Neural cell (in vitro differentiated cells): ENCODE results near the gene MAP4K3. TPM values are rescaled to one million over a fixed set of nuclear protein-coding genes. Genes with fewer than 3 reads are reported as not detected.

Experiments used
- H2AFZ ChIP-seq: fragments of 200-600, 300-800 bp; sonication (generic), shearing (Covaris generic); 2 replicates; pipeline ENCODE4 v1.6.0; 2014; ENCODE audit warnings: low read depth, mild to moderate bottlenecking, antibody characterized with exemption, low read length, moderate library complexity
- H3F3A ChIP-seq: fragments of 200-600 bp; shearing (Covaris generic); 2 replicates; pipeline ENCODE4 v1.6.1; 2016; ENCODE audit warnings: mild to moderate bottlenecking, moderate library complexity, mixed read lengths, antibody characterized with exemption, low read length; ENCODE audit not compliant: insufficient read depth, poor library complexity, severe bottlenecking
- H3K27ac ChIP-seq: fragments of 200-600, 300-800 bp; sonication (generic), shearing (Covaris generic); 2 replicates; pipeline ENCODE4 v1.5.1; 2014; ENCODE audit warnings: mild to moderate bottlenecking, low read length, moderate library complexity
- H3K27me3 ChIP-seq: fragments of 300-800, 200-600 bp; sonication (generic), shearing (Covaris generic); 2 replicates; pipeline ENCODE4 v1.6.0; 2014; ENCODE audit warnings: mild to moderate bottlenecking, low read depth, low read length, moderate library complexity; ENCODE audit not compliant: insufficient read depth
- H3K36me3 ChIP-seq: fragments of 300-800, 200-600 bp; sonication (generic), shearing (Covaris generic); 2 replicates; pipeline ENCODE4 v1.5.1; 2014; ENCODE audit warnings: mild to moderate bottlenecking, antibody characterized with exemption, low read length, moderate library complexity; ENCODE audit not compliant: insufficient read depth
- H3K4me2 ChIP-seq: fragments of 300-800, 200-600 bp; sonication (generic), shearing (Covaris generic); 2 replicates; pipeline ENCODE4 v1.6.0; 2014; ENCODE audit warnings: mild to moderate bottlenecking, low read length
- H3K4me3 ChIP-seq: fragments of 300-800, 200-600 bp; sonication (generic), shearing (Covaris generic); 2 replicates; pipeline ENCODE4 v1.5.1; 2014; ENCODE audit warnings: mild to moderate bottlenecking, low read length, moderate library complexity
- H3K79me2 ChIP-seq: fragments of 200-600 bp; shearing (Covaris generic); replicated peaks from 2 replicates; pipeline ENCODE4 v1.6.0; 2014; ENCODE audit warnings: mild to moderate bottlenecking, low read length, moderate library complexity; ENCODE audit not compliant: insufficient read depth
- H3K9ac ChIP-seq: fragments of 300-800, 200-600 bp; sonication (generic), shearing (Covaris generic); 2 replicates; pipeline ENCODE4 v1.6.1; 2016; ENCODE audit warnings: mild to moderate bottlenecking, low read length, mixed read lengths
- H3K9me2 ChIP-seq: fragments of 200-600 bp; shearing (Covaris generic); 2 replicates; pipeline ENCODE4 v1.6.1; 2016; ENCODE audit warnings: mild to moderate bottlenecking, low read length, mixed read lengths; ENCODE audit not compliant: insufficient read depth
- H3K9me3 ChIP-seq: fragments of 200-600, 300-800 bp; sonication (generic), shearing (Covaris generic); 2 replicates; pipeline ENCODE4 v1.6.1; 2016; ENCODE audit warnings: mild to moderate bottlenecking, mixed run types, low read length, moderate library complexity, mixed read lengths
- H4K20me1 ChIP-seq: fragments of 200-600 bp; shearing (Covaris generic); 2 replicates; pipeline ENCODE4 v1.6.1; 2016; ENCODE audit warnings: mild to moderate bottlenecking, mixed run types; ENCODE audit not compliant: insufficient read depth
- CTCF ChIP-seq: fragments of 450-650 bp; IDR thresholded peaks from 2 replicates; pipeline ENCODE4 v1.5.1; 2014; ENCODE audit warnings: antibody characterized with exemption, mild to moderate bottlenecking, moderate library complexity; ENCODE audit not compliant: poor library complexity, severe bottlenecking
- EP300 ChIP-seq: fragments of 450-650 bp; conservative IDR thresholded peaks from 2 replicates; pipeline ENCODE4 v1.6.1; 2014; ENCODE audit warnings: antibody characterized with exemption, mild to moderate bottlenecking, moderate library complexity; ENCODE audit not compliant: poor library complexity, severe bottlenecking
- EZH2 ChIP-seq: fragments of 200-600, 300-800 bp; shearing (Covaris generic), sonication (generic); IDR thresholded peaks from 2 replicates; pipeline ENCODE4 v1.6.1; 2014; ENCODE audit warnings: antibody characterized with exemption, low read length, borderline replicate concordance, mild to moderate bottlenecking; ENCODE audit not compliant: insufficient read depth, poor library complexity, severe bottlenecking
- MXI1 ChIP-seq: fragments of 450-650 bp; conservative IDR thresholded peaks from 2 replicates; pipeline ENCODE4 v1.6.1; 2014; ENCODE audit warnings: antibody characterized with exemption, mild to moderate bottlenecking; ENCODE audit not compliant: poor library complexity, severe bottlenecking
- POLR2AphosphoS5 ChIP-seq: IDR thresholded peaks from 2 replicates; pipeline ENCODE4 v1.6.1; 2012
- RAD21 ChIP-seq: fragments of 450-650 bp; conservative IDR thresholded peaks from 2 replicates; pipeline ENCODE4 v1.6.1; 2014; ENCODE audit warnings: antibody characterized with exemption, mild to moderate bottlenecking, moderate library complexity
- REST ChIP-seq: IDR thresholded peaks from 2 replicates; pipeline ENCODE4 v1.6.1; 2012; ENCODE audit warnings: borderline replicate concordance
- SMC3 ChIP-seq: fragments of 450-650 bp; conservative IDR thresholded peaks from 2 replicates; pipeline ENCODE4 v1.6.1; 2014; ENCODE audit warnings: antibody characterized with exemption, mild to moderate bottlenecking, moderate library complexity; ENCODE audit not compliant: poor library complexity
- TAF1 ChIP-seq: IDR thresholded peaks from 2 replicates; pipeline ENCODE4 v1.6.1; 2012; ENCODE audit warnings: low read depth
- polyA plus RNA-seq: library from polyadenylated mRNA; depleted of rRNA; stranded (reverse); fragments of >200 nt; gene quantifications from 2 replicates; pipeline ENCODE4 v1.2.3, GENCODE V29; 2014

MAP4K3 gene
- polyA plus RNA-seq, 1 donor from 2014 or later, result 105 TPM

- Histone ChIP-seq H4K20me1 (no peaks in the 10 kb centered on the region), H3K9ac (no peak overlapping the region), H3K27me3 (no peaks in the 10 kb centered on the region), H3K79me2 (peaks cover 3% of the 10 kb centered on the region), H3K36me3 (no peaks in the 10 kb centered on the region), H3F3A (no peaks in the 10 kb centered on the region), H3K4me2 (no peak overlapping the region), H3K9me2 (no peaks in the 10 kb centered on the region), H2AFZ (no peak overlapping the region), H3K4me3 (no peak overlapping the region), H3K9me3 (no peaks in the 10 kb centered on the region), H3K27ac (no peak overlapping the region)
- TF ChIP-seq CTCF (no peak), POLR2AphosphoS5 (no peak), EP300 (no peak), MXI1 (no peak), RAD21 (no peak), SMC3 (no peak), TAF1 (no peak)
Observed at GRCh38 chr2:39370101-39370500, 67.0 kb downstream of the MAP4K3 start.

- H4K20me1 ChIP-seq, result no peaks in the 10 kb centered on the region
- H3K79me2 ChIP-seq, result no peaks in the 10 kb centered on the region
- no peak overlapping the region for H3K4me2 ChIP-seq
- no peaks in the 10 kb centered on the region for H3K9me3 ChIP-seq
- no peak overlapping the region for H2AFZ ChIP-seq
- no peaks in the 10 kb centered on the region for H3F3A ChIP-seq
- no peak overlapping the region for H3K4me3 ChIP-seq
- TF ChIP-seq POLR2AphosphoS5 (no peak), MXI1 (no peak), TAF1 (no peak), EZH2 (no peak), EP300 (no peak), SMC3 (no peak), CTCF (no peak), RAD21 (no peak), REST (no peak)
- H3K36me3 ChIP-seq, result no peaks in the 10 kb centered on the region
- no peaks in the 10 kb centered on the region for H3K9me2 ChIP-seq
- H3K9ac ChIP-seq, result no peak overlapping the region
- H3K27me3 ChIP-seq, result no peaks in the 10 kb centered on the region
- H3K27ac ChIP-seq, result no peak overlapping the region
Observed at GRCh38 chr2:39368846-39369245, 68.2 kb downstream of the MAP4K3 start.
